T-helper 1 cell treated with Interleukin-12 subunit alpha and Interleukin-12 subunit beta and Interleukin-4 antibody, amounts not matched to agents 30 ng/mL and 1 ng/mL, for 36 hours (primary cell): ENCODE data around the gene ZMYND10. TPM values are rescaled to one million over a fixed set of nuclear protein-coding genes. Genes with fewer than 3 reads are reported as not detected.

ENCODE experiments used
- intact Hi-C: fragments of 100-400 bp; cut with micrococcal nuclease; formaldehyde crosslinking; loops from one replicate; pipeline ENCODE4 v1.15.1; 2024
- total RNA-seq: library from RNA; stranded (reverse); gene quantifications from 2 replicates; pipeline ENCODE4 v1.2.3, GENCODE V29; 2022

ZMYND10 gene
- total RNA-seq, 1 donor from 2014 or later: 1.2 TPM

- intact Hi-C loops: loop anchor here (1.0 to 10.0 kb wide), 14 partner anchors 9 to 1704 kb away; partner anchors contain the start of genes DUSP7, HEMK1, HYAL3 and IFRD2
These were observed 5.2 kb upstream of the ZMYND10 start, which contains the start of the genes CYB561D2 and NPRL2 for GRCh38 chr3:50350527-50351322. TSS of gene CYB561D2 (plus strand) at chr3:50350862. CDS start at chr3:50351434, 572 bp downstream. TSS of gene NPRL2 (minus strand) at chr3:50350775. CDS start at chr3:50350652, 123 bp downstream.

GRCh38 chr3:50350213-50350526 lies 4.6 kb upstream of the ZMYND10 start:
- intact Hi-C loops: loop anchor here (1.0 to 10.0 kb wide), 11 partner anchors 9 to 1705 kb away; partner anchors contain the start of genes DUSP7, HEMK1, HYAL3 and MANF

- intact Hi-C loops: loop anchor here (1.0 to 5.0 kb wide), 3 partner anchors 195 to 1340 kb away; no protein-coding TSS in a partner anchor
These were observed 1.8 kb upstream of the ZMYND10 start for GRCh38 chr3:50347187-50347813.

- intact Hi-C loops: loop anchor here (2.0 to 5.0 kb wide), 2 partner anchors 14 to 1342 kb away; partner anchors contain the start of gene TMEM115
These were observed 524 bp downstream of the ZMYND10 start for GRCh38 chr3:50345008-50345407.

- intact Hi-C loops: no loop called here
These were observed 2.5 kb downstream of the ZMYND10 start for GRCh38 chr3:50342813-50343633.

GRCh38 chr3:50341996-50342650 lies 3.4 kb downstream of the ZMYND10 start:
- intact Hi-C loops: loop anchor here (1.0 kb wide), 1 partner anchor 8 kb away; the partner anchor contains the start of genes CYB561D2 and NPRL2

GRCh38 chr3:50341537-50341936 lies 4.0 kb downstream of the ZMYND10 start:
- intact Hi-C loops: loop anchor here (1.0 kb wide), 1 partner anchor 9 kb away; the partner anchor contains the start of genes CYB561D2 and NPRL2

GRCh38 chr3:50340448-50341329 lies 4.8 kb downstream of the ZMYND10 start, which contains the start of gene RASSF1:
TSS of gene RASSF1 (minus strand) at chr3:50340836. CDS start at chr3:50340805, 31 bp downstream.
- intact Hi-C loops: loop anchor here (1.0 kb wide), 1 partner anchor 10 kb away; the partner anchor contains the start of genes CYB561D2 and NPRL2

- intact Hi-C loops: no loop called here
These were observed 5.4 kb downstream of the ZMYND10 start for GRCh38 chr3:50340147-50340447.

GRCh38 chr3:50339485-50340146 lies 5.9 kb downstream of the ZMYND10 start:
- intact Hi-C loops: loop anchor here (2.0 to 5.0 kb wide), 2 partner anchors 1045 to 1158 kb away; partner anchors contain the start of gene MANF

GRCh38 chr3:50338965-50339364 lies 6.6 kb downstream of the ZMYND10 start:
- intact Hi-C loops: loop anchor here (2.0 to 5.0 kb wide), 2 partner anchors 1046 to 1158 kb away; partner anchors contain the start of gene MANF

GRCh38 chr3:50337175-50337861 lies 8.2 kb downstream of the ZMYND10 start:
- intact Hi-C loops: loop anchor here (1.0 to 5.0 kb wide), 10 partner anchors 9 to 1160 kb away; partner anchors contain the start of genes CYB561D2, HYAL3, IFRD2 and MAPKAPK3

- intact Hi-C loops: loop anchor here (1.0 to 5.0 kb wide), 10 partner anchors 8 to 1161 kb away; partner anchors contain the start of genes CYB561D2, HYAL3, IFRD2 and MAPKAPK3
These were observed 8.9 kb downstream of the ZMYND10 start for GRCh38 chr3:50336452-50337174.

- intact Hi-C loops: loop anchor here (5.0 kb wide), 1 partner anchor 1163 kb away; no protein-coding TSS in a partner anchor
These were observed 11.0 kb downstream of the ZMYND10 start for GRCh38 chr3:50334339-50335075.

GRCh38 chr3:50333744-50334328 lies 11.7 kb downstream of the ZMYND10 start:
- intact Hi-C loops: no loop called here

GRCh38 chr3:50331364-50331907 lies 14.1 kb downstream of the ZMYND10 start:
- intact Hi-C loops: no loop called here
